ENCODE measurements around the gene TADA2A.

The TADA2A gene

DNA sequence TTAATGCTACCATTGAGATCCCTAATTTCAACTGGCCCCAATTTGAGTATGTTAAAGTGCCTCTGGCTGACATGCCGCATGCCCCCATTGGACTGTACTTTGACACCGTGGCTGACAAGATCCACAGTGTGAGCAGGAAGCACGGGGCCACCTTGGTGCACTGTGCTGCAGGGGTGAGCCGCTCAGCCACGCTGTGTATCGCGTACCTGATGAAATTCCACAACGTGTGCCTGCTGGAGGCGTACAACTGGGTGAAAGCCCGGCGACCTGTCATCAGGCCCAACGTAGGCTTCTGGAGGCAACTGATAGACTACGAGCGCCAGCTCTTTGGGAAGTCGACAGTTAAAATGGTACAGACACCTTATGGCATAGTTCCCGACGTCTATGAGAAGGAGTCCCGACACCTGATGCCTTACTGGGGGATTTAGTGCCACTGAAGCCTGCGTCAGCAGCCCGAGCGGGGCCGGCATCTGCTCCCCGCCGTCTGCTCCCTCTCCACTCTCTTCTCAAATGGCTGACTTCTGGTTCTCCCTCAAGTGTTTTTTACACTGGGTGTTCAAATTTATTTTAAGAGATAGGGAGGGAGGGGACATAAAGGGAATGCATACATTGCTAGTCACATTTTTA is 105.9 kb downstream of the TADA2A start:
- Histone ChIP-seq H2AFZ (ENCODE audit: low read depth, low read length) (no peak overlapping the region), H3K4me1 (ENCODE audit: low read length) (no peaks in the 10 kb centered on the region), H3K4me2 (ENCODE audit: low read length) (no peak overlapping the region), H3K4me3 (ENCODE audit: low read length) (no peak overlapping the region), H3K9ac (ENCODE audit: low read length) (no peak overlapping the region), H3K36me3 (replicated peaks; ENCODE audit: low read depth, low read length) (peaks cover 8% of the 10 kb centered on the region), H4K20me1 (ENCODE audit: insufficient read depth, low read length) (no peaks in the 10 kb centered on the region), H3K27ac (ENCODE audit: low read length) (no peak overlapping the region), H3K79me2 (ENCODE audit: low read length) (no peaks in the 10 kb centered on the region), H3K9me3 (ENCODE audit: insufficient read depth, low read length) (no peaks in the 10 kb centered on the region), H3K27me3 (ENCODE audit: low read depth, low read length) (no peaks in the 10 kb centered on the region)
- TF ChIP-seq EZH2phosphoT487 (IDR thresholded peaks at IDR 0.05; ENCODE audit: low read depth) (no peak), CTCF (IDR thresholded peaks at IDR 0.05; ENCODE audit: low read depth, low read length) (no peak)

- Histone ChIP-seq H3K4me2 (ENCODE audit: low read length) (no peak overlapping the region), H3K4me1 (ENCODE audit: low read length) (no peaks in the 10 kb centered on the region), H2AFZ (ENCODE audit: low read depth, low read length) (no peak overlapping the region), H3K79me2 (ENCODE audit: low read length) (no peaks in the 10 kb centered on the region), H4K20me1 (ENCODE audit: insufficient read depth, low read length) (no peaks in the 10 kb centered on the region), H3K27ac (ENCODE audit: low read length) (no peak overlapping the region), H3K4me3 (ENCODE audit: low read length) (no peak overlapping the region), H3K27me3 (ENCODE audit: low read depth, low read length) (no peaks in the 10 kb centered on the region), H3K36me3 (replicated peaks; ENCODE audit: low read depth, low read length) (peaks cover 19% of the 10 kb centered on the region), H3K9me3 (ENCODE audit: insufficient read depth, low read length) (no peaks in the 10 kb centered on the region), H3K9ac (ENCODE audit: low read length) (no peak overlapping the region)
- TF ChIP-seq EZH2phosphoT487 (IDR thresholded peaks at IDR 0.05; ENCODE audit: low read depth) (no peak), CTCF (IDR thresholded peaks at IDR 0.05; ENCODE audit: low read depth, low read length) (no peak)
Measured at GRCh38 chr17:37513711-37514110, 107.0 kb downstream of the TADA2A start.

DNA sequence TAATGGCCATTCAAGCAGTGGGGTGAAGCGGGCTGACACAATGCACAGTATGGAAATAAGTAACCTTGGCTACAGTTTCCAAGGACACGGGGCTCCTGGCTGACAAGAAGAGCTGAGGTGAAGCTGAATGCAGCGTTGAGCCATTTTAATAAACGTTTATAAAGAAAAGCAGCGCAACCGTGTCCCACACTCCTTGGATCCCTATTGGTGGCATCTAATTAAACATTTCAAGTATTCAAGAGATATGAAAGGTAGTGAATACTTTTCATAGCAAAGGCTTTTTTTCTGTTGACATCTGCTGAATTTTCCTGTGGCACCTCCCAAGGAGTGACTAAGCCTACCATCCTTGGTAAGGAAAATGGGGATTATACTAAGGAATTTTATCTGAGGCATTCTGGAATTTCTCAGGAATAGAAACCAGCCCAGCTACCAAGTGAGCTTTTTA is 109.5 kb downstream of the TADA2A start:
- TF ChIP-seq EZH2phosphoT487 (IDR thresholded peaks at IDR 0.05; ENCODE audit: low read depth), result no peak
- no peak for TF ChIP-seq CTCF (IDR thresholded peaks at IDR 0.05; ENCODE audit: low read depth, low read length)
- H4K20me1 ChIP-seq (ENCODE audit: insufficient read depth, low read length), result no peaks in the 10 kb centered on the region
- no peak overlapping the region for H3K27ac ChIP-seq (ENCODE audit: low read length)
- no peaks in the 10 kb centered on the region for H3K9me3 ChIP-seq (ENCODE audit: insufficient read depth, low read length)
- H3K4me3 ChIP-seq (ENCODE audit: low read length), result no peak overlapping the region
- no peaks in the 10 kb centered on the region for H3K79me2 ChIP-seq (ENCODE audit: low read length)
- H3K4me2 ChIP-seq (ENCODE audit: low read length), result no peak overlapping the region
- no peak overlapping the region for H3K9ac ChIP-seq (ENCODE audit: low read length)
- H3K27me3 ChIP-seq (ENCODE audit: low read depth, low read length), result no peaks in the 10 kb centered on the region
- no peaks in the 10 kb centered on the region for H3K4me1 ChIP-seq (ENCODE audit: low read length)
- H2AFZ ChIP-seq (ENCODE audit: low read depth, low read length), result no peak overlapping the region
- peaks cover 26% of the 10 kb centered on the region for H3K36me3 ChIP-seq (replicated peaks; ENCODE audit: low read depth, low read length)

GRCh38 chr17:37517881-37518280 is 111.2 kb downstream of the TADA2A start:
- no peak overlapping the region for H3K4me2 ChIP-seq (ENCODE audit: low read length)
- H3K36me3 ChIP-seq (replicated peaks; ENCODE audit: low read depth, low read length), result peaks cover 23% of the 10 kb centered on the region

More at GRCh38 chr17:37517881-37518280, 111.2 kb downstream of the TADA2A start:
- H2AFZ ChIP-seq (ENCODE audit: low read depth, low read length), result no peak overlapping the region
- H3K4me3 ChIP-seq (ENCODE audit: low read length), result no peak overlapping the region
- H3K79me2 ChIP-seq (ENCODE audit: low read length), result no peaks in the 10 kb centered on the region
- no peaks in the 10 kb centered on the region for H3K4me1 ChIP-seq (ENCODE audit: low read length)
- no peak overlapping the region for H3K9ac ChIP-seq (ENCODE audit: low read length)
- no peak for TF ChIP-seq CTCF (IDR thresholded peaks at IDR 0.05; ENCODE audit: low read depth, low read length)
- no peak for TF ChIP-seq EZH2phosphoT487 (IDR thresholded peaks at IDR 0.05; ENCODE audit: low read depth)
- no peaks in the 10 kb centered on the region for H3K9me3 ChIP-seq (ENCODE audit: insufficient read depth, low read length)
- H4K20me1 ChIP-seq (ENCODE audit: insufficient read depth, low read length), result no peaks in the 10 kb centered on the region
- H3K27me3 ChIP-seq (ENCODE audit: low read depth, low read length), result no peaks in the 10 kb centered on the region
- H3K27ac ChIP-seq (ENCODE audit: low read length), result no peak overlapping the region
